ENCODE measurements around the gene TNFAIP8L3.

TNFAIP8L3 gene

GRCh38 chr15:51075826-51076523, 18.7 kb downstream of the TNFAIP8L3 start:
- Histone ChIP-seq H3K9ac (ENCODE audit: low read length) (no peak overlapping the region), H3K27ac (ENCODE audit: low read depth, low read length) (no peak overlapping the region), H2AFZ (ENCODE audit: low read depth, low read length, severe bottlenecking) (no peak overlapping the region)

GRCh38 chr15:51075364-51075763, 19.3 kb downstream of the TNFAIP8L3 start:
- no peaks in the 10 kb centered on the region for H3K36me3 ChIP-seq (ENCODE audit: low read length)
- H3K79me2 ChIP-seq (ENCODE audit: insufficient read depth, low read length): no peaks in the 10 kb centered on the region
- no peak overlapping the region for H3K4me2 ChIP-seq (ENCODE audit: low read depth, low read length, poor library complexity, severe bottlenecking)
- H3K27me3 ChIP-seq (ENCODE audit: low read length): no peaks in the 10 kb centered on the region
- no peaks in the 10 kb centered on the region for H3K9me2 ChIP-seq (replicated peaks; ENCODE audit: insufficient read depth, low read length)
- TF ChIP-seq CTCF (IDR thresholded peaks at IDR 0.05; ENCODE audit: insufficient read depth, low read length, poor library complexity, severe bottlenecking) (no peak), EZH2phosphoT487 (conservative IDR thresholded peaks at IDR 0.05; ENCODE audit: low read length) (no peak)
- no peak overlapping the region for H2AFZ ChIP-seq (ENCODE audit: low read depth, low read length, severe bottlenecking)
- H3K9ac ChIP-seq (ENCODE audit: low read length): no peak overlapping the region
- no peak overlapping the region for H3K27ac ChIP-seq (ENCODE audit: low read depth, low read length)
- no peaks in the 10 kb centered on the region for H3K9me3 ChIP-seq (ENCODE audit: insufficient read depth, low read length)
- H3F3A ChIP-seq (ENCODE audit: insufficient read depth): no peaks in the 10 kb centered on the region
- H3K4me3 ChIP-seq (ENCODE audit: insufficient read depth, low read length, poor library complexity, severe bottlenecking): no peak overlapping the region
- H4K20me1 ChIP-seq (ENCODE audit: low read depth, low read length): no peaks in the 10 kb centered on the region

More at GRCh38 chr15:51075826-51076523, 18.7 kb downstream of the TNFAIP8L3 start:
- H3K9me3 ChIP-seq (ENCODE audit: insufficient read depth, low read length): no peaks in the 10 kb centered on the region
- H3K79me2 ChIP-seq (ENCODE audit: insufficient read depth, low read length): no peaks in the 10 kb centered on the region
- H3K9me2 ChIP-seq (replicated peaks; ENCODE audit: insufficient read depth, low read length): no peaks in the 10 kb centered on the region
- no peaks in the 10 kb centered on the region for H3K36me3 ChIP-seq (ENCODE audit: low read length)
- H3K4me2 ChIP-seq (ENCODE audit: low read depth, low read length, poor library complexity, severe bottlenecking): no peak overlapping the region
- no peaks in the 10 kb centered on the region for H3F3A ChIP-seq (ENCODE audit: insufficient read depth)
- no peaks in the 10 kb centered on the region for H4K20me1 ChIP-seq (ENCODE audit: low read depth, low read length)
- H3K27me3 ChIP-seq (ENCODE audit: low read length): no peaks in the 10 kb centered on the region
- no peak for TF ChIP-seq EZH2phosphoT487 (conservative IDR thresholded peaks at IDR 0.05; ENCODE audit: low read length)
- no peak for TF ChIP-seq CTCF (IDR thresholded peaks at IDR 0.05; ENCODE audit: insufficient read depth, low read length, poor library complexity, severe bottlenecking)
- no peak overlapping the region for H3K4me3 ChIP-seq (ENCODE audit: insufficient read depth, low read length, poor library complexity, severe bottlenecking)

GRCh38 chr15:51074926-51075325, 19.8 kb downstream of the TNFAIP8L3 start:
- no peaks in the 10 kb centered on the region for H3K27me3 ChIP-seq (ENCODE audit: low read length)
- no peaks in the 10 kb centered on the region for H3K36me3 ChIP-seq (ENCODE audit: low read length)
- H3K9me2 ChIP-seq (replicated peaks; ENCODE audit: insufficient read depth, low read length): no peaks in the 10 kb centered on the region
- no peak for TF ChIP-seq EZH2phosphoT487 (conservative IDR thresholded peaks at IDR 0.05; ENCODE audit: low read length)
- no peak for TF ChIP-seq CTCF (IDR thresholded peaks at IDR 0.05; ENCODE audit: insufficient read depth, low read length, poor library complexity, severe bottlenecking)
- no peaks in the 10 kb centered on the region for H4K20me1 ChIP-seq (ENCODE audit: low read depth, low read length)
- H3K4me3 ChIP-seq (ENCODE audit: insufficient read depth, low read length, poor library complexity, severe bottlenecking): no peak overlapping the region
- H2AFZ ChIP-seq (ENCODE audit: low read depth, low read length, severe bottlenecking): no peak overlapping the region
- H3K79me2 ChIP-seq (ENCODE audit: insufficient read depth, low read length): no peaks in the 10 kb centered on the region
- no peaks in the 10 kb centered on the region for H3F3A ChIP-seq (ENCODE audit: insufficient read depth)
- no peak overlapping the region for H3K9ac ChIP-seq (ENCODE audit: low read length)
- H3K27ac ChIP-seq (ENCODE audit: low read depth, low read length): no peak overlapping the region
- H3K4me2 ChIP-seq (ENCODE audit: low read depth, low read length, poor library complexity, severe bottlenecking): no peak overlapping the region
- no peaks in the 10 kb centered on the region for H3K9me3 ChIP-seq (ENCODE audit: insufficient read depth, low read length)

Measured in SU-DHL-6 (cell line).